Activated CD4-positive, CD25-positive, alpha-beta regulatory T cell treated with anti-CD3 and anti-CD28 coated beads, Interleukin-2, amount 50 U/mL, for 16 hours (primary cell): ENCODE data around the gene NDUFS3.

Source experiments
- DNase-seq: peaks from one replicate; pipeline ENCODE4 v3.0.0-alpha.2; 2020; ENCODE audit warnings: low read depth, low spot score

NDUFS3 gene

GRCh38 chr11:47589977-47590861 is 11.3 kb downstream of the NDUFS3 start:
- DNase-seq = no peak

GRCh38 chr11:47591764-47592163 is 12.9 kb downstream of the NDUFS3 start:
- DNase-seq = no peak

- DNase-seq = no peak
Measured at GRCh38 chr11:47592251-47592650, 13.4 kb downstream of the NDUFS3 start.

GRCh38 chr11:47592970-47593369 is 14.1 kb downstream of the NDUFS3 start:
- no peak for DNase-seq

- DNase-seq = no peak
Measured at GRCh38 chr11:47593492-47593933, 14.6 kb downstream of the NDUFS3 start.

- no peak for DNase-seq
Measured at GRCh38 chr11:47593934-47594855, 15.3 kb downstream of the NDUFS3 start, which contains the start of gene C1QTNF4. TSS of gene C1QTNF4 (minus strand) at chr11:47594411. CDS start at chr11:47590810, 3,601 bp downstream.

- DNase-seq = no peak
Measured at GRCh38 chr11:47595029-47595428, 16.2 kb downstream of the NDUFS3 start.

GRCh38 chr11:47595967-47596366 is 17.1 kb downstream of the NDUFS3 start:
- DNase-seq = no peak

- DNase-seq = no peak
Measured at GRCh38 chr11:47599902-47600301, 21.0 kb downstream of the NDUFS3 start.

GRCh38 chr11:47603295-47603694 is 24.4 kb downstream of the NDUFS3 start:
- no peak for DNase-seq

GRCh38 chr11:47605921-47606320 is 27.0 kb downstream of the NDUFS3 start:
- no peak for DNase-seq

GRCh38 chr11:47606731-47607130 is 27.9 kb downstream of the NDUFS3 start:
- DNase-seq = no peak

GRCh38 chr11:47607380-47607779 is 28.5 kb downstream of the NDUFS3 start:
- no peak for DNase-seq

GRCh38 chr11:47609675-47610074 is 30.8 kb downstream of the NDUFS3 start:
- no peak for DNase-seq

GRCh38 chr11:47611348-47611794 is 32.5 kb downstream of the NDUFS3 start:
- DNase-seq = no peak

- DNase-seq = no peak
Measured at GRCh38 chr11:47615249-47615648, 36.4 kb downstream of the NDUFS3 start.

GRCh38 chr11:47616726-47617416 is 38.0 kb downstream of the NDUFS3 start:
- no peak for DNase-seq

GRCh38 chr11:47617417-47617809 is 38.5 kb downstream of the NDUFS3 start:
- DNase-seq = no peak

- DNase-seq = no peak
Measured at GRCh38 chr11:47620836-47621378, 42.0 kb downstream of the NDUFS3 start.

- DNase-seq = no peak
Measured at GRCh38 chr11:47626234-47626633, 47.4 kb downstream of the NDUFS3 start.

GRCh38 chr11:47628026-47628425 is 49.2 kb downstream of the NDUFS3 start:
- no peak for DNase-seq
